GM19395 (cell line): ENCODE measurements around the gene CALR.
"Not testable (repeated sequence)": the region's sequence is repeated elsewhere in the genome, so short reads cannot be mapped to it uniquely, and the experiment has no call there.

Experiments used
- ATAC-seq: cut with Tn5 transposase; IDR thresholded peaks from one replicate; pipeline ENCODE4 v1.9.1; 2021; ENCODE audit warnings: mild to moderate bottlenecking, moderate library complexity; ENCODE audit not compliant: unreplicated experiment

The CALR gene

GRCh38 chr19:12937927-12938778, at the start of gene CALR:
CALR (plus strand) TSS chr19:12938609; CDS start chr19:12938680, 71 bp downstream.
- peak; percentile 87 for ATAC-seq

GRCh38 chr19:12890299-12890786, 48.1 kb upstream of the CALR start:
- not testable (repeated sequence) for ATAC-seq

GRCh38 chr19:12890787-12891552, 47.4 kb upstream of the CALR start, which contains the start of gene GCDH:
GCDH (plus strand) TSS chr19:12891160; CDS start chr19:12891305, 145 bp downstream.
- peak; percentile 91 for ATAC-seq

GRCh38 chr19:12891553-12892021, 46.8 kb upstream of the CALR start:
- no peak for ATAC-seq

GRCh38 chr19:12893582-12893981, 44.8 kb upstream of the CALR start:
- no peak for ATAC-seq

- no peak for ATAC-seq
Measured at GRCh38 chr19:12896460-12896859, 41.9 kb upstream of the CALR start.

- ATAC-seq, result peak; percentile 74
Measured at GRCh38 chr19:12899891-12900518, 38.4 kb upstream of the CALR start.

- no peak for ATAC-seq
Measured at GRCh38 chr19:12907166-12907565, 31.2 kb upstream of the CALR start.

GRCh38 chr19:12912571-12912970, 25.8 kb upstream of the CALR start:
- no peak for ATAC-seq

- ATAC-seq, result no peak
Measured at GRCh38 chr19:12913011-12913561, 25.3 kb upstream of the CALR start.

- ATAC-seq, result no peak
Measured at GRCh38 chr19:12913851-12914690, 24.3 kb upstream of the CALR start.

- not testable (repeated sequence) for ATAC-seq
Measured at GRCh38 chr19:12915860-12916259, 22.5 kb upstream of the CALR start.

GRCh38 chr19:12918253-12918652, 20.2 kb upstream of the CALR start:
- ATAC-seq, result no peak

GRCh38 chr19:12921047-12921446, 17.4 kb upstream of the CALR start:
- no peak for ATAC-seq

- no peak for ATAC-seq
Measured at GRCh38 chr19:12922959-12923358, 15.4 kb upstream of the CALR start.

GRCh38 chr19:12924621-12925310, 13.6 kb upstream of the CALR start:
- no peak for ATAC-seq

GRCh38 chr19:12930002-12930645, 8.3 kb upstream of the CALR start:
- ATAC-seq, result no peak

- peak; percentile 12 for ATAC-seq
Measured at GRCh38 chr19:12932392-12933286, 5.8 kb upstream of the CALR start.
